Ishikawa (cell line): ENCODE results near the gene CXCR1.

Source experiments
- EP300 ChIP-seq: IDR thresholded peaks from 2 replicates; pipeline ENCODE4 v1.6.1; 2012; ENCODE audit warnings: borderline replicate concordance
- FOXM1 ChIP-seq: IDR thresholded peaks from 2 replicates; pipeline ENCODE4 v1.6.1; 2012; ENCODE audit warnings: low read depth, borderline replicate concordance
- RAD21 ChIP-seq: IDR thresholded peaks from 2 replicates; pipeline ENCODE4 v1.6.1; 2012; ENCODE audit warnings: low read depth
- YY1 ChIP-seq: IDR thresholded peaks from 2 replicates; pipeline ENCODE4 v1.6.1; 2012; ENCODE audit warnings: low read depth
- TF ChIP-seq, protein P1 (sequence below): IDR thresholded peaks from 2 replicates; pipeline ENCODE4 v1.6.1; 2012; ENCODE audit warnings: low read depth, mild to moderate bottlenecking

- TF ChIP-seq YY1 (no peak), RAD21 (no peak), FOXM1 (no peak), EP300 (no peak)
- TF ChIP-seq, protein P1, sequence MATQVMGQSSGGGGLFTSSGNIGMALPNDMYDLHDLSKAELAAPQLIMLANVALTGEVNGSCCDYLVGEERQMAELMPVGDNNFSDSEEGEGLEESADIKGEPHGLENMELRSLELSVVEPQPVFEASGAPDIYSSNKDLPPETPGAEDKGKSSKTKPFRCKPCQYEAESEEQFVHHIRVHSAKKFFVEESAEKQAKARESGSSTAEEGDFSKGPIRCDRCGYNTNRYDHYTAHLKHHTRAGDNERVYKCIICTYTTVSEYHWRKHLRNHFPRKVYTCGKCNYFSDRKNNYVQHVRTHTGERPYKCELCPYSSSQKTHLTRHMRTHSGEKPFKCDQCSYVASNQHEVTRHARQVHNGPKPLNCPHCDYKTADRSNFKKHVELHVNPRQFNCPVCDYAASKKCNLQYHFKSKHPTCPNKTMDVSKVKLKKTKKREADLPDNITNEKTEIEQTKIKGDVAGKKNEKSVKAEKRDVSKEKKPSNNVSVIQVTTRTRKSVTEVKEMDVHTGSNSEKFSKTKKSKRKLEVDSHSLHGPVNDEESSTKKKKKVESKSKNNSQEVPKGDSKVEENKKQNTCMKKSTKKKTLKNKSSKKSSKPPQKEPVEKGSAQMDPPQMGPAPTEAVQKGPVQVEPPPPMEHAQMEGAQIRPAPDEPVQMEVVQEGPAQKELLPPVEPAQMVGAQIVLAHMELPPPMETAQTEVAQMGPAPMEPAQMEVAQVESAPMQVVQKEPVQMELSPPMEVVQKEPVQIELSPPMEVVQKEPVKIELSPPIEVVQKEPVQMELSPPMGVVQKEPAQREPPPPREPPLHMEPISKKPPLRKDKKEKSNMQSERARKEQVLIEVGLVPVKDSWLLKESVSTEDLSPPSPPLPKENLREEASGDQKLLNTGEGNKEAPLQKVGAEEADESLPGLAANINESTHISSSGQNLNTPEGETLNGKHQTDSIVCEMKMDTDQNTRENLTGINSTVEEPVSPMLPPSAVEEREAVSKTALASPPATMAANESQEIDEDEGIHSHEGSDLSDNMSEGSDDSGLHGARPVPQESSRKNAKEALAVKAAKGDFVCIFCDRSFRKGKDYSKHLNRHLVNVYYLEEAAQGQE, result no peak
Observed at GRCh38 chr2:218168016-218168415, 1.3 kb upstream of the CXCR1 start.
